ENCODE data around the gene CDS1. TPM values are rescaled to one million over a fixed set of nuclear protein-coding genes. Genes with fewer than 3 reads are reported as not detected.

Gene CDS1
- total RNA-seq, 2 experiments from 2014 or later = 0.89 to 1.3 TPM

- intact Hi-C loops (cut with DNase I, micrococcal nuclease) = no loop called here
- Histone ChIP-seq H3K9me3 (ENCODE audit: control insufficient read depth in 1 of 2, insufficient read depth in 1 of 2, low read length in 2 of 2) (no peaks in the 10 kb centered on the region), H3K4me3 (ENCODE audit: low read length) (no peak overlapping the region), H3K36me3 (ENCODE audit: insufficient read depth, low read length) (no peaks in the 10 kb centered on the region), H3K27ac (ENCODE audit: low read depth in 1 of 2, low read length in 2 of 2) (no peak overlapping the region), H3K27me3 (ENCODE audit: control insufficient read depth in 1 of 2, insufficient read depth in 2 of 2, low read length in 2 of 2) (no peaks in the 10 kb centered on the region), H3K4me1 (ENCODE audit: insufficient read depth, low read length) (no peaks in the 10 kb centered on the region)
- Mint-ChIP-seq H3K9me3 (no peaks in the 10 kb centered on the region), H3K36me3 (ENCODE audit: low read depth) (no peaks in the 10 kb centered on the region), H3K27ac (no peak overlapping the region), H3K4me3 (no peak overlapping the region), H3K4me1 (ENCODE audit: low read depth) (no peaks in the 10 kb centered on the region), H3K27me3 (no peaks in the 10 kb centered on the region)
- TF ChIP-seq CTCF (IDR thresholded peaks at IDR 0.05) = no peak
- DNase-seq = no peak
- POLR2A ChIA-PET = no interaction called here
- CTCF ChIA-PET = no interaction called here
- ATAC-seq (ENCODE audit: poor library complexity) = no peak
Measured at GRCh38 chr4:84614891-84615290, 32.0 kb downstream of the CDS1 start.

GRCh38 chr4:84615355-84615754 lies 32.4 kb downstream of the CDS1 start:
- no peak for TF ChIP-seq CTCF (IDR thresholded peaks at IDR 0.05)
- Mint-ChIP-seq H3K27me3 (no peaks in the 10 kb centered on the region), H3K27ac (no peak overlapping the region), H3K4me1 (ENCODE audit: low read depth) (no peaks in the 10 kb centered on the region), H3K36me3 (ENCODE audit: low read depth) (no peaks in the 10 kb centered on the region), H3K4me3 (no peak overlapping the region), H3K9me3 (no peaks in the 10 kb centered on the region)
- Histone ChIP-seq H3K9me3 (ENCODE audit: control insufficient read depth in 1 of 2, insufficient read depth in 1 of 2, low read length in 2 of 2) (no peaks in the 10 kb centered on the region), H3K27me3 (ENCODE audit: control insufficient read depth in 1 of 2, insufficient read depth in 2 of 2, low read length in 2 of 2) (no peaks in the 10 kb centered on the region), H3K4me1 (ENCODE audit: insufficient read depth, low read length) (no peaks in the 10 kb centered on the region), H3K36me3 (ENCODE audit: insufficient read depth, low read length) (no peaks in the 10 kb centered on the region), H3K27ac (ENCODE audit: low read depth in 1 of 2, low read length in 2 of 2) (no peak overlapping the region), H3K4me3 (ENCODE audit: low read length) (no peak overlapping the region)
- DNase-seq (no peak), ATAC-seq (ENCODE audit: poor library complexity) (no peak)
- CTCF ChIA-PET = no interaction called here
- intact Hi-C loops (cut with DNase I, micrococcal nuclease) = no loop called here
- POLR2A ChIA-PET = no interaction called here

GRCh38 chr4:84622959-84623358 lies 40.0 kb downstream of the CDS1 start:
- DNase-seq (no peak), ATAC-seq (ENCODE audit: poor library complexity) (no peak)
- intact Hi-C loops (cut with DNase I, micrococcal nuclease) = no loop called here
- Mint-ChIP-seq H3K4me1 (ENCODE audit: low read depth) (no peaks in the 10 kb centered on the region), H3K9me3 (no peaks in the 10 kb centered on the region), H3K4me3 (no peak overlapping the region), H3K36me3 (ENCODE audit: low read depth) (no peaks in the 10 kb centered on the region), H3K27ac (no peak overlapping the region), H3K27me3 (no peaks in the 10 kb centered on the region)
- no peak for TF ChIP-seq CTCF (IDR thresholded peaks at IDR 0.05)
- Histone ChIP-seq H3K9me3 (ENCODE audit: control insufficient read depth in 1 of 2, insufficient read depth in 1 of 2, low read length in 2 of 2) (no peaks in the 10 kb centered on the region), H3K4me1 (ENCODE audit: insufficient read depth, low read length) (no peaks in the 10 kb centered on the region), H3K27ac (ENCODE audit: low read depth in 1 of 2, low read length in 2 of 2) (no peak overlapping the region), H3K4me3 (ENCODE audit: low read length) (no peak overlapping the region), H3K36me3 (ENCODE audit: insufficient read depth, low read length) (no peaks in the 10 kb centered on the region), H3K27me3 (ENCODE audit: control insufficient read depth in 1 of 2, insufficient read depth in 2 of 2, low read length in 2 of 2) (no peaks in the 10 kb centered on the region)
- CTCF ChIA-PET = no interaction called here
- POLR2A ChIA-PET = no interaction called here
